Measurements from ENCODE around the gene RDH8.

DNA sequence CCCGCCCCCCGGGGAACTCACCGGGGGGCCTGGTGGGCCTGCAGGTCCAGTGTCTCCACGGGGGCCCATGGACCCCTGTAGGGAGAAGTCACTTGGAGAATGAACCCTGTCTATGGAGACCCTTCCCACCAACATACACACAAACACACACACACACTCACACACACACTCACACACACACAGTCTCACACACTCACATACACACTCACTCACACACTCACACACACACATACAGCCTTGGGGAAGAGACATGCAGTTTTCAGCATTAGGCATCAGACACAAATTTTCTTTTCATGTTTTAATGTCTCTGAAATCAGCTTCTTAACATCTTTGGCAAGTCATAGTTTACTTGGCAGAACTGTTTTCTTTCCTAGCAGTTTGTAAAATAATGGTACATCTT is 46.0 kb upstream of the RDH8 start:
- TF ChIP-seq, protein P1, sequence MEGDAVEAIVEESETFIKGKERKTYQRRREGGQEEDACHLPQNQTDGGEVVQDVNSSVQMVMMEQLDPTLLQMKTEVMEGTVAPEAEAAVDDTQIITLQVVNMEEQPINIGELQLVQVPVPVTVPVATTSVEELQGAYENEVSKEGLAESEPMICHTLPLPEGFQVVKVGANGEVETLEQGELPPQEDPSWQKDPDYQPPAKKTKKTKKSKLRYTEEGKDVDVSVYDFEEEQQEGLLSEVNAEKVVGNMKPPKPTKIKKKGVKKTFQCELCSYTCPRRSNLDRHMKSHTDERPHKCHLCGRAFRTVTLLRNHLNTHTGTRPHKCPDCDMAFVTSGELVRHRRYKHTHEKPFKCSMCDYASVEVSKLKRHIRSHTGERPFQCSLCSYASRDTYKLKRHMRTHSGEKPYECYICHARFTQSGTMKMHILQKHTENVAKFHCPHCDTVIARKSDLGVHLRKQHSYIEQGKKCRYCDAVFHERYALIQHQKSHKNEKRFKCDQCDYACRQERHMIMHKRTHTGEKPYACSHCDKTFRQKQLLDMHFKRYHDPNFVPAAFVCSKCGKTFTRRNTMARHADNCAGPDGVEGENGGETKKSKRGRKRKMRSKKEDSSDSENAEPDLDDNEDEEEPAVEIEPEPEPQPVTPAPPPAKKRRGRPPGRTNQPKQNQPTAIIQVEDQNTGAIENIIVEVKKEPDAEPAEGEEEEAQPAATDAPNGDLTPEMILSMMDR (conservative IDR thresholded peaks at IDR 0.05 in 1 of 2, IDR thresholded peaks at IDR 0.05 in 1 of 2; ENCODE audit: low read depth in 1 of 2, low read length in 2 of 2), result no peak
- TF ChIP-seq EZH2 (IDR thresholded peaks at IDR 0.05; ENCODE audit: low read length, missing control alignments), result no peak

All from fibroblast of lung (primary cell).